ENCODE data around the gene LRP10. TPM values are rescaled to one million over a fixed set of nuclear protein-coding genes. Genes with fewer than 3 reads are reported as not detected.
A peak's percentile ranks its signal among the peaks of the same experiment; 100 is the strongest.
"Not testable (repeated sequence)": the region's sequence is repeated elsewhere in the genome, so short reads cannot be mapped to it uniquely, and the experiment has no call there.

LRP10 gene
- total RNA-seq, 4 donors from 2014 or later = 31.1 to 109 (median 60.1) TPM

GRCh38 chr14:22852599-22852939 lies 19.0 kb upstream of the LRP10 start:
- Histone ChIP-seq H3K27me3 (no peaks in the 10 kb centered on the region), H3K4me1 (peaks cover 42 to 46% of the 10 kb centered on the region in 2 donors), H3K36me3 (no peaks in the 10 kb centered on the region), H3K27ac (no peak overlapping the region), H3K4me3 (no peak overlapping the region), H3K9me3 (no peaks in the 10 kb centered on the region)
- in situ Hi-C loops (cut with MboI; ENCODE audit: low sequenced_read_pairs in 4 of 4) (loop anchor here (10.0 to 25.0 kb wide), 3 partner anchors 288 to 465 kb away; no protein-coding TSS in a partner anchor), intact Hi-C loops (cut with DNase I; ENCODE audit: low total_unique reads) (loop anchor here (2.0 to 5.0 kb wide), 2 partner anchors 18 to 200 kb away; partner anchors contain the start of gene LRP10)
- DNase-seq = no peak
- TF ChIP-seq CTCF (IDR thresholded peaks at IDR 0.05 in 4 of 5, conservative IDR thresholded peaks at IDR 0.05 in 1 of 5) (no peak), POLR2A (IDR thresholded peaks at IDR 0.05) (no peak)
- ATAC-seq = no peak

- H3K4me3 ChIP-seq = peak overlapping the region; percentile 43 to 56 (median 50)
- in situ Hi-C loops (cut with MboI; ENCODE audit: low sequenced_read_pairs in 4 of 4) = loop anchor here (10.0 to 25.0 kb wide), 3 partner anchors 288 to 466 kb away; no protein-coding TSS in a partner anchor
- intact Hi-C loops (cut with DNase I; ENCODE audit: low total_unique reads) = loop anchor here (1.0 to 5.0 kb wide), 4 partner anchors 18 to 296 kb away; partner anchors contain the start of gene LRP10
- H3K36me3 ChIP-seq = no peaks in the 10 kb centered on the region
- ATAC-seq = peak; percentile 60 to 66
- H3K27me3 ChIP-seq = no peaks in the 10 kb centered on the region
- H3K4me1 ChIP-seq = peaks cover 40% of the 10 kb centered on the region in 2 donors
- peak overlapping the region in 1 of 4 donors; percentile 32 for H3K27ac ChIP-seq
- peak; percentile 52 to 80 for DNase-seq
- no peak for TF ChIP-seq POLR2A (IDR thresholded peaks at IDR 0.05)
- TF ChIP-seq CTCF (IDR thresholded peaks at IDR 0.05 in 4 of 5, conservative IDR thresholded peaks at IDR 0.05 in 1 of 5) = peak; percentile 90 to 98 (median 94)
- no peaks in the 10 kb centered on the region for H3K9me3 ChIP-seq
Measured at GRCh38 chr14:22852940-22853767, 18.4 kb upstream of the LRP10 start.

GRCh38 chr14:22854296-22854695 lies 17.2 kb upstream of the LRP10 start:
- in situ Hi-C loops (cut with MboI; ENCODE audit: low sequenced_read_pairs in 4 of 4) = loop anchor here (10.0 to 25.0 kb wide), 3 partner anchors 289 to 467 kb away; no protein-coding TSS in a partner anchor
- DNase-seq, H3K27me3 ChIP-seq, ATAC-seq, H3K4me3 ChIP-seq, H3K9me3 ChIP-seq, H3K27ac ChIP-seq, H3K36me3 ChIP-seq: not testable (repeated sequence)
- peaks cover 29% of the 10 kb centered on the region in 2 donors for H3K4me1 ChIP-seq
- intact Hi-C loops (cut with DNase I; ENCODE audit: low total_unique reads) = loop anchor here (5.0 kb wide), 1 partner anchor 202 kb away; no protein-coding TSS in a partner anchor

- Histone ChIP-seq H3K36me3 (no peaks in the 10 kb centered on the region), H3K9me3 (no peaks in the 10 kb centered on the region), H3K27me3 (no peaks in the 10 kb centered on the region), H3K4me3 (no peak overlapping the region), H3K27ac (no peak overlapping the region), H3K4me1 (peaks cover 20 to 21% of the 10 kb centered on the region in 2 donors)
- intact Hi-C loops (cut with DNase I; ENCODE audit: low total_unique reads) (loop anchor here (5.0 kb wide), 1 partner anchor 203 kb away; no protein-coding TSS in a partner anchor), in situ Hi-C loops (cut with MboI; ENCODE audit: low sequenced_read_pairs in 4 of 4) (loop anchor here (5.0 to 25.0 kb wide), 4 partner anchors 33 to 468 kb away; no protein-coding TSS in a partner anchor)
- no peak for DNase-seq
- no peak for TF ChIP-seq POLR2A (IDR thresholded peaks at IDR 0.05)
- TF ChIP-seq CTCF (IDR thresholded peaks at IDR 0.05 in 4 of 5, conservative IDR thresholded peaks at IDR 0.05 in 1 of 5) = no peak
- ATAC-seq = no peak
Measured at GRCh38 chr14:22854963-22855724, 16.4 kb upstream of the LRP10 start.
